Amniotic stem cell (primary cell): ENCODE results near the gene STAB1.
"Not testable (repeated sequence)": the region's sequence is repeated elsewhere in the genome, so short reads cannot be mapped to it uniquely, and the experiment has no call there.

Experiments
- DNase-seq: peaks from one replicate; lab custom pipeline; 2025; lab: John Stamatoyannopoulos, UW

STAB1 gene

GRCh38 chr3:52524752-52525679, 29.9 kb downstream of the STAB1 start:
- DNase-seq = no peak

- no peak for DNase-seq
Observed at GRCh38 chr3:52525680-52526561, 30.8 kb downstream of the STAB1 start.

GRCh38 chr3:52526671-52527038, 31.5 kb downstream of the STAB1 start:
- not testable (repeated sequence) for DNase-seq

- DNase-seq = no peak
Observed at GRCh38 chr3:52527039-52527731, 32.0 kb downstream of the STAB1 start.

GRCh38 chr3:52527732-52528585, 32.8 kb downstream of the STAB1 start:
- DNase-seq = no peak

- no peak for DNase-seq
Observed at GRCh38 chr3:52528586-52529375, 33.6 kb downstream of the STAB1 start.

GRCh38 chr3:52529376-52530333, 34.5 kb downstream of the STAB1 start:
- DNase-seq = no peak

- no peak for DNase-seq
Observed at GRCh38 chr3:52530918-52531826, 36.0 kb downstream of the STAB1 start.

- DNase-seq = no peak
Observed at GRCh38 chr3:52531860-52532516, 36.9 kb downstream of the STAB1 start.

GRCh38 chr3:52532517-52532837, 37.3 kb downstream of the STAB1 start:
- DNase-seq = no peak

GRCh38 chr3:52532838-52533622, 37.9 kb downstream of the STAB1 start:
- DNase-seq = no peak

GRCh38 chr3:52533623-52534280, 38.6 kb downstream of the STAB1 start, which contains the start of gene NT5DC2:
TSS of gene NT5DC2 (minus strand) at chr3:52533857. CDS start at chr3:52533737, 120 bp downstream.
- no peak for DNase-seq

- DNase-seq = no peak
Observed at GRCh38 chr3:52534281-52535183, 39.4 kb downstream of the STAB1 start.

- no peak for DNase-seq
Observed at GRCh38 chr3:52535411-52536111, 40.4 kb downstream of the STAB1 start.

GRCh38 chr3:52536112-52536368, 40.9 kb downstream of the STAB1 start:
- no peak for DNase-seq
